Measurements from ENCODE around the gene MB. TPM values are rescaled to one million over a fixed set of nuclear protein-coding genes. Genes with fewer than 3 reads are reported as not detected.

The MB gene
- not detected in 2 replicates for total RNA-seq

GRCh38 chr22:35617137-35617755, at the start of gene MB:
Gene MB, minus strand, starts transcription at chr22:35617329. Its CDS starts 72 bp downstream, at chr22:35617257.

GRCh38 chr22:35648066-35649025, 31.2 kb upstream of the MB start, which contains the start of gene APOL6:
Gene APOL6, plus strand, starts transcription at chr22:35648446. Its CDS starts 7,980 bp downstream, at chr22:35656426.

Other genes starting within 250 kb of the MB start
- gene HMOX1, start 236.2 kb downstream of the MB start, total RNA-seq, result 217 and 768 TPM in 2 replicates
- gene MCM5, start 217.2 kb downstream of the MB start, total RNA-seq, result 18.9 and 65.7 TPM in 2 replicates
- under 0.01 and 0.17 TPM in 2 replicates for gene RASD2, start 76.5 kb downstream of the MB start, total RNA-seq
- gene APOL6, start 31.1 kb upstream of the MB start, total RNA-seq, result 25.6 and 29.6 TPM in 2 replicates
- 0.17 TPM in 1 of 2 replicates, not detected in the other for gene APOL5, start 100.5 kb upstream of the MB start, total RNA-seq

Data from smooth muscle cell of trachea (primary cell).